Endothelial cell (in vitro differentiated cells): ENCODE results near the gene DEFB129. TPM values are rescaled to one million over a fixed set of nuclear protein-coding genes. Genes with fewer than 3 reads are reported as not detected.
"Not testable (repeated sequence)": the region's sequence is repeated elsewhere in the genome, so short reads cannot be mapped to it uniquely, and the experiment has no call there.

ENCODE experiments used
- DNase-seq: peaks from one replicate; pipeline ENCODE4 v3.0.0; 2021; ENCODE audit warnings: low spot score
- H3K27ac Mint-ChIP-seq: one replicate; pipeline ENCODE4 v1.8.0; 2021; ENCODE audit warnings: mixed read lengths, inconsistent platforms; ENCODE audit not compliant: unreplicated experiment
- H3K27me3 Mint-ChIP-seq: one replicate; pipeline ENCODE4 v1.8.0; 2021; ENCODE audit warnings: mild to moderate bottlenecking, moderate library complexity, mixed read lengths, inconsistent platforms; ENCODE audit not compliant: unreplicated experiment
- H3K36me3 Mint-ChIP-seq: one replicate; pipeline ENCODE4 v1.8.0; 2021; ENCODE audit warnings: mild to moderate bottlenecking, low read depth, mixed read lengths, inconsistent platforms; ENCODE audit not compliant: unreplicated experiment
- H3K4me1 Mint-ChIP-seq: one replicate; pipeline ENCODE4 v1.8.0; 2021; ENCODE audit warnings: mild to moderate bottlenecking, mixed read lengths, inconsistent platforms; ENCODE audit not compliant: unreplicated experiment
- H3K4me3 Mint-ChIP-seq: one replicate; pipeline ENCODE4 v1.8.0; 2021; ENCODE audit warnings: mild to moderate bottlenecking, mixed read lengths, inconsistent platforms; ENCODE audit not compliant: unreplicated experiment
- H3K9me3 Mint-ChIP-seq: one replicate; pipeline ENCODE4 v1.8.0; 2021; ENCODE audit warnings: mixed read lengths, inconsistent platforms; ENCODE audit not compliant: unreplicated experiment
- CTCF ChIP-seq: fragments of 200-600 bp; sonication (generic); IDR thresholded peaks from one replicate; pipeline ENCODE4 v1.5.0; 2021; ENCODE audit warnings: antibody characterized with exemption; ENCODE audit not compliant: unreplicated experiment
- total RNA-seq: library from RNA; stranded (reverse); fragmentation: NEBNext Ultra II Directional; extraction: Animal tissue kit (Norgen Biotek cat#: 25700); gene quantifications from one replicate; pipeline ENCODE4 v1.2.1, GENCODE V29; 2021; ENCODE audit not compliant: unreplicated experiment

DEFB129 gene
- total RNA-seq, 1 donor from 2014 or later, result not detected

- peaks cover 8% of the 10 kb centered on the region for H3K27me3 Mint-ChIP-seq
- no peak overlapping the region for H3K4me3 Mint-ChIP-seq
- no peaks in the 10 kb centered on the region for H3K9me3 Mint-ChIP-seq
- H3K36me3 Mint-ChIP-seq, result no peaks in the 10 kb centered on the region
- H3K27ac Mint-ChIP-seq, result no peak overlapping the region
- TF ChIP-seq CTCF, result no peak
- no peak for DNase-seq
- H3K4me1 Mint-ChIP-seq, result peaks cover 8% of the 10 kb centered on the region
Observed at GRCh38 chr20:251354-251753, 24.3 kb downstream of the DEFB129 start.

- H3K27me3 Mint-ChIP-seq, result peaks cover 8% of the 10 kb centered on the region
Observed at GRCh38 chr20:252801-253200, 25.7 kb downstream of the DEFB129 start.

GRCh38 chr20:253447-253846 lies 26.4 kb downstream of the DEFB129 start:
- not testable (repeated sequence) for H3K4me3 Mint-ChIP-seq, DNase-seq
- peaks cover 11% of the 10 kb centered on the region for H3K27me3 Mint-ChIP-seq

More at GRCh38 chr20:252801-253200, 25.7 kb downstream of the DEFB129 start:
- no peak for DNase-seq
- no peaks in the 10 kb centered on the region for H3K36me3 Mint-ChIP-seq
- H3K4me1 Mint-ChIP-seq, result peaks cover 8% of the 10 kb centered on the region
- no peak overlapping the region for H3K4me3 Mint-ChIP-seq
- no peak for TF ChIP-seq CTCF
- no peak overlapping the region for H3K27ac Mint-ChIP-seq
- no peaks in the 10 kb centered on the region for H3K9me3 Mint-ChIP-seq

GRCh38 chr20:257419-257818 lies 30.4 kb downstream of the DEFB129 start, which contains the start of gene DEFB132:
DEFB132 (plus strand) TSS chr20:257724; CDS start chr20:257779, 55 bp downstream.
- peaks cover 3% of the 10 kb centered on the region for H3K36me3 Mint-ChIP-seq
- DNase-seq, result no peak
- H3K9me3 Mint-ChIP-seq, result no peaks in the 10 kb centered on the region
- no peak within 1 kb of the TSS for H3K4me3 Mint-ChIP-seq
- H3K27ac Mint-ChIP-seq, result no peak within 1 kb of the TSS
- H3K4me1 Mint-ChIP-seq, result no peaks in the 10 kb centered on the region
- no peak for TF ChIP-seq CTCF
- peaks cover 7% of the 10 kb centered on the region for H3K27me3 Mint-ChIP-seq

More at GRCh38 chr20:253447-253846, 26.4 kb downstream of the DEFB129 start:
- not testable (repeated sequence) for H3K4me1 Mint-ChIP-seq, H3K27ac Mint-ChIP-seq, H3K36me3 Mint-ChIP-seq, H3K9me3 Mint-ChIP-seq

- no peak overlapping the region for H3K27ac Mint-ChIP-seq
- no peak for DNase-seq
- H3K9me3 Mint-ChIP-seq, result no peaks in the 10 kb centered on the region
- H3K27me3 Mint-ChIP-seq, result peaks cover 7% of the 10 kb centered on the region
- no peak for TF ChIP-seq CTCF
- no peak overlapping the region for H3K4me3 Mint-ChIP-seq
- H3K4me1 Mint-ChIP-seq, result no peaks in the 10 kb centered on the region
- peaks cover 3% of the 10 kb centered on the region for H3K36me3 Mint-ChIP-seq
Observed at GRCh38 chr20:258269-258858, 31.3 kb downstream of the DEFB129 start.
